A673 (cell line): Measurements from ENCODE around the gene COL5A1. TPM values are rescaled to one million over a fixed set of nuclear protein-coding genes. Genes with fewer than 3 reads are reported as not detected.

ENCODE experiments used
- BruUV-seq: library from RNA; stranded (reverse); fragments of 400-500 nt; replicated peaks from 2 replicates; lab custom pipeline; 2021; lab: Mats Ljungman, UMichigan
- CTCF ChIA-PET: fragments of 300-600 bp; sonication (Branson Sonifier 250); formaldehyde crosslinking; loops from one replicate; lab custom pipeline; 2022; ENCODE audit warnings: antibody characterized with exemption; lab: Charles Lee
- POLR2A ChIA-PET: fragments of 300-600 bp; sonication (Branson Sonifier 250); formaldehyde crosslinking; loops from one replicate; lab custom pipeline; 2022; ENCODE audit warnings: antibody characterized with exemption; ENCODE audit not compliant: low non-redundant PET; lab: Charles Lee
- DNase-seq: peaks from one replicate; pipeline ENCODE4 v3.0.0-alpha.2; 2015; ENCODE audit warnings: low spot score
- H3K27ac ChIP-seq: fragments of 200-600 bp; sonication (generic); 2 replicates; pipeline ENCODE4 v1.5.1; 2016; ENCODE audit warnings: mixed run types, low read depth, mild to moderate bottlenecking, mixed read lengths, antibody characterized with exemption, low read length; ENCODE audit not compliant: poor library complexity, severe bottlenecking
- H3K27me3 ChIP-seq: fragments of 200-600 bp; sonication (generic); replicated peaks from 2 replicates; pipeline ENCODE4 v1.6.1; 2017; ENCODE audit warnings: mixed run types, low read depth, mild to moderate bottlenecking, mixed read lengths, antibody characterized with exemption, low read length; ENCODE audit not compliant: insufficient read depth, poor library complexity
- H3K36me3 ChIP-seq: fragments of 200-600 bp; sonication (generic); 2 replicates; pipeline ENCODE4 v1.6.1; 2016; ENCODE audit warnings: mixed run types, mild to moderate bottlenecking, mixed read lengths, antibody characterized with exemption, low read length; ENCODE audit not compliant: insufficient read depth, poor library complexity, severe bottlenecking
- H3K4me1 ChIP-seq: fragments of 200-600 bp; sonication (generic); 2 replicates; pipeline ENCODE4 v1.6.1; 2017; ENCODE audit warnings: mixed run types, mild to moderate bottlenecking, mixed read lengths, antibody characterized with exemption, low read length; ENCODE audit not compliant: insufficient read depth, poor library complexity, severe bottlenecking
- H3K4me3 ChIP-seq: fragments of 200-600 bp; sonication (generic); 2 replicates; pipeline ENCODE4 v1.5.1; 2016; ENCODE audit warnings: low read depth, mixed run types, mild to moderate bottlenecking, mixed read lengths, low read length; ENCODE audit not compliant: poor library complexity, severe bottlenecking
- H3K9me3 ChIP-seq: fragments of 200-600 bp; sonication (generic); 2 replicates; pipeline ENCODE4 v1.6.1; 2016; ENCODE audit warnings: mixed run types, low read depth, mild to moderate bottlenecking, mixed read lengths, antibody characterized with exemption, low read length; ENCODE audit not compliant: poor library complexity, severe bottlenecking
- CTCF ChIP-seq: fragments of 300-800, 200-600 bp; sonication (generic); conservative IDR thresholded peaks from 2 replicates; pipeline ENCODE4 v1.5.1; 2017; ENCODE audit warnings: low read depth, mild to moderate bottlenecking, antibody characterized with exemption, low read length, moderate library complexity, mixed read lengths
- EZH2 ChIP-seq: fragments of 200-600 bp; sonication (generic); IDR thresholded peaks from 2 replicates; pipeline ENCODE4 v1.6.1; 2017; ENCODE audit warnings: borderline replicate concordance, low read depth, mild to moderate bottlenecking, mixed read lengths, antibody characterized with exemption, low read length; ENCODE audit not compliant: poor library complexity, severe bottlenecking
- intact Hi-C: fragments of 100-400 bp; cut with micrococcal nuclease; formaldehyde crosslinking; loops from one replicate; pipeline ENCODE4 v1.10.0; 2022; ENCODE audit not compliant: unreplicated experiment
- total RNA-seq: library from RNA; stranded (reverse); gene quantifications from 2 replicates; pipeline ENCODE4 v1.2.3, GENCODE V29; 2021

COL5A1 gene
- total RNA-seq, 1 experiment from 2014 or later = 33.6 TPM

- H3K27me3 ChIP-seq = no peaks in the 10 kb centered on the region
- POLR2A ChIA-PET = no interaction called here
- TF ChIP-seq CTCF = no peak
- TF ChIP-seq EZH2 = no peak
- BruUV-seq = no TSS peak
- no peak overlapping the region for H3K4me3 ChIP-seq
- DNase-seq = no peak
- intact Hi-C loops = no loop called here
- CTCF ChIA-PET = no interaction called here
- no peaks in the 10 kb centered on the region for H3K36me3 ChIP-seq
- H3K27ac ChIP-seq = no peak overlapping the region
- no peaks in the 10 kb centered on the region for H3K9me3 ChIP-seq
- no peaks in the 10 kb centered on the region for H3K4me1 ChIP-seq
Measured at GRCh38 chr9:134889386-134890154, 248.0 kb downstream of the COL5A1 start.

- intact Hi-C loops = no loop called here
- TF ChIP-seq EZH2 = no peak
- no peaks in the 10 kb centered on the region for H3K27me3 ChIP-seq
- H3K9me3 ChIP-seq = no peaks in the 10 kb centered on the region
- H3K27ac ChIP-seq = no peak overlapping the region
- POLR2A ChIA-PET = no interaction called here
- no peaks in the 10 kb centered on the region for H3K36me3 ChIP-seq
- H3K4me1 ChIP-seq = peaks cover 4% of the 10 kb centered on the region
- H3K4me3 ChIP-seq = no peak overlapping the region
- BruUV-seq = no TSS peak
- DNase-seq = no peak
- CTCF ChIA-PET = no interaction called here
Measured at GRCh38 chr9:134890155-134890495, 248.5 kb downstream of the COL5A1 start.

- no TSS peak for BruUV-seq
- H3K4me3 ChIP-seq = no peak overlapping the region
- intact Hi-C loops = no loop called here
- H3K4me1 ChIP-seq = peaks cover 11% of the 10 kb centered on the region
- CTCF ChIA-PET = no interaction called here
- DNase-seq = no peak
- POLR2A ChIA-PET = no interaction called here
- H3K36me3 ChIP-seq = no peaks in the 10 kb centered on the region
- H3K27ac ChIP-seq = no peak overlapping the region
- TF ChIP-seq CTCF (no peak), EZH2 (no peak)
- no peaks in the 10 kb centered on the region for H3K27me3 ChIP-seq
- H3K9me3 ChIP-seq = no peaks in the 10 kb centered on the region
Measured at GRCh38 chr9:134891053-134891452, 249.4 kb downstream of the COL5A1 start.

- no TSS peak for BruUV-seq
- no peak for DNase-seq
- CTCF ChIA-PET = no interaction called here
Measured at GRCh38 chr9:134891713-134892112, 250.1 kb downstream of the COL5A1 start.

More at GRCh38 chr9:134891713-134892112, 250.1 kb downstream of the COL5A1 start:
- H3K4me3 ChIP-seq = no peak overlapping the region
- intact Hi-C loops = no loop called here
- peaks cover 17% of the 10 kb centered on the region for H3K4me1 ChIP-seq
- no peaks in the 10 kb centered on the region for H3K27me3 ChIP-seq
- H3K36me3 ChIP-seq = no peaks in the 10 kb centered on the region
- TF ChIP-seq EZH2 (no peak), CTCF (no peak)
- H3K9me3 ChIP-seq = no peaks in the 10 kb centered on the region
- H3K27ac ChIP-seq = no peak overlapping the region
- POLR2A ChIA-PET = no interaction called here
